UCSD-AML1 (cell line): Measurements from ENCODE around the gene ABL2.

Experiments
- DNase-seq: peaks from one replicate; lab custom pipeline; 2025; ENCODE audit not compliant: unreplicated experiment; lab: John Stamatoyannopoulos, UW

ABL2 gene

GRCh38 chr1:179095924-179096323 is 133.6 kb downstream of the ABL2 start:
- DNase-seq = no peak

- DNase-seq = no peak
These were observed 134.1 kb downstream of the ABL2 start for GRCh38 chr1:179095377-179095776.

- DNase-seq = no peak
These were observed 134.7 kb downstream of the ABL2 start for GRCh38 chr1:179094818-179095217.

GRCh38 chr1:179092896-179093461 is 136.5 kb downstream of the ABL2 start:
- DNase-seq = no peak

GRCh38 chr1:179091691-179092165 is 137.7 kb downstream of the ABL2 start:
- peak; percentile 17 for DNase-seq

- DNase-seq = no peak
These were observed 138.6 kb downstream of the ABL2 start for GRCh38 chr1:179090923-179091322.

GRCh38 chr1:179090522-179090921 is 139.0 kb downstream of the ABL2 start:
- DNase-seq = no peak

GRCh38 chr1:179089827-179090482 is 139.5 kb downstream of the ABL2 start:
- no peak for DNase-seq

GRCh38 chr1:179087665-179088064 is 141.8 kb downstream of the ABL2 start:
- no peak for DNase-seq

GRCh38 chr1:179083533-179083932 is 145.9 kb downstream of the ABL2 start:
- no peak for DNase-seq

- no peak for DNase-seq
These were observed 146.5 kb downstream of the ABL2 start for GRCh38 chr1:179082999-179083335.

- peak; percentile 42 for DNase-seq
These were observed 147.0 kb downstream of the ABL2 start for GRCh38 chr1:179082333-179082998.

GRCh38 chr1:179081687-179082332 is 147.7 kb downstream of the ABL2 start, which contains the start of gene TOR3A:
Gene TOR3A, plus strand, starts transcription at chr1:179082070. Its CDS starts 59 bp downstream, at chr1:179082129.
- peak; percentile 86 for DNase-seq

- DNase-seq = no peak
These were observed 148.4 kb downstream of the ABL2 start for GRCh38 chr1:179080866-179081686.

- no peak for DNase-seq
These were observed 150.2 kb downstream of the ABL2 start for GRCh38 chr1:179079113-179079761.

GRCh38 chr1:179077396-179077795 is 152.1 kb downstream of the ABL2 start:
- DNase-seq = no peak

- no peak for DNase-seq
These were observed 163.0 kb downstream of the ABL2 start for GRCh38 chr1:179066471-179066870.

GRCh38 chr1:179061360-179062282 is 167.9 kb downstream of the ABL2 start:
- DNase-seq = no peak
